Activated T-helper 1 cell treated with Interleukin-2 at 50 U/mL for 16 hours (primary cell): ENCODE measurements around the gene ABCC10.

Experiments used
- DNase-seq: peaks from one replicate; pipeline ENCODE4 v3.0.0-alpha.2; 2020; ENCODE audit warnings: low read depth

The ABCC10 gene

GRCh38 chr6:43468748-43469681, 41.7 kb downstream of the ABCC10 start:
- no peak for DNase-seq

DNA sequence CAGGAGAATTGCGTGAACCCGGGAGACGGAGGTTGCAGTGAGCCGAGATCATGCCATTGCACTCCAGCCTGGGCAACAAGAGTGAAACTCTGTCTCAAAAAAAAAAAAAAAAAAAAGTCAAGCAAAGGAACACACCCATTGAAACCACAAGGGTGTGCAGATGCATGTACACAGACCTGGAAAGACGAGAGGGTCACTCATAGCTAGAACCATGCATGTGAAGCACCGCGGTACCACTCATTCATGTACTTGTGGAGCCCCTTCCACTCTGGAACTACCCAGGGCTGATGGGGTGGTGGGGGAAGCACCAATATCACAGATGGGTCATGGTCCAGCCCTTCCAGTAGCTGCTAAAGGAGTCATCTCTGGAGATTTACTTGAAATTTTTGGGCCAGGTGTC, 42.6 kb downstream of the ABCC10 start:
- DNase-seq, result no peak

GRCh38 chr6:43471399-43471798, 44.1 kb downstream of the ABCC10 start:
- no peak for DNase-seq

DNA sequence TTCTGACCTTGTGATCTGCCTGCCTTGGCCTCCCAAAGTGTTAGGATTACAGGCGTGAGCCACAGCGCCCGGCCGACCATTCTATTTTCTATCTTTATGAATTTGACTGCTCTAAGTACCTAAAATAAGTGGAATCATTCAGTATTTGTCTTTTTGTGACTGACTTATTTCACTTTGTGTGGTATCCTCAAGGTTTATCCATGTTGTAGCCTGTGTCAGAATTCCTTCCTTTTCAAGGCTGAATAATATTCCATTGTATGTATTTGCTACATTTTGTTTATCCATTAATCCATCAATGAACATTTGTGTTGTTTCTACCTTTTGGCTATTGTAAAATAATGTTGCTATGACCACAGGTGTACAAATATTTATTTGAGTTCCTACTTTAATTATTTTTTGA, 45.2 kb downstream of the ABCC10 start:
- DNase-seq, result no peak

GRCh38 chr6:43475516-43475915, 48.2 kb downstream of the ABCC10 start:
- no peak for DNase-seq

GRCh38 chr6:43476746-43477145, 49.4 kb downstream of the ABCC10 start:
- DNase-seq, result no peak

DNA sequence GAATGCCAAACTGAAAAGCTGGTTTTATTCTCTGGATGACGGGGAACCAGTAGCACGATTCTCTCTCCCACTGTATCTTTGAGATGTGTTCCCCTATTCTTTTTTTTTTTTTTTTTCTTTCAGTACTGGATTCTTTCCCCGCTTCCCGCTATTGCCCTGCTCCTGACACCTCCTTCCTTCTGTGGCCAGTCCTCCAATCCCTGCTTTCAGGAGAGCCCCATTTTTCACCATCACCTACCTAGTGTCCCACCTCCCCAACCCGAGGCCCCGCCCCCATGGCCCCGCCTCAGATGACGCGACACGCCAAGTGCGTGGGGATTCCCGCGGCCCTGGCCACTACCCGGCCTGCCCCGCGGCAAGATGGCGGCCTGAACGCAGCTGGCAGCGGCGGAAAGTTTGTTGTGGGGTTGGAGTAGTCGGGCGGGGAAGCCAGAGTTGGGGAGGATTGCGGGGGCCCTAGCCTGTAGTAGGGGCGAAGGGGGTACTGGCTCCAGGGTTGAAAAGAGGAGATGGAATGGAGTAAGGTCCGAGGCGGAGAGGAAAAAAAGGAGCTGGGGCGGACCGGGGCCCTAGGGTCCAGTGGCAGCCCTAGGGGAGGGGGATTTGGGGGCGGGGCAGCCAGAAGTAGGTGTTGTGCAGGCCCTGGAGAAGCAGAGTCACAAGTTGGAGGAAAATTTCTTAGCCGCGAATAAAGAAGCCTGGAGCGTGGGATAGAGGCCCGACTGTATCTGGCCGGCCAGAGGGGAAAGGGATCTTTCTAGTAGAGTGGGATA, 50.1 kb downstream of the ABCC10 start, which contains the start of gene TJAP1:
Gene TJAP1 (plus strand): TSS at position 336 of the 773 bp plus-strand sequence. CDS start 21,432 bp downstream, outside the sequence.
- peak; percentile 93 for DNase-seq

DNA sequence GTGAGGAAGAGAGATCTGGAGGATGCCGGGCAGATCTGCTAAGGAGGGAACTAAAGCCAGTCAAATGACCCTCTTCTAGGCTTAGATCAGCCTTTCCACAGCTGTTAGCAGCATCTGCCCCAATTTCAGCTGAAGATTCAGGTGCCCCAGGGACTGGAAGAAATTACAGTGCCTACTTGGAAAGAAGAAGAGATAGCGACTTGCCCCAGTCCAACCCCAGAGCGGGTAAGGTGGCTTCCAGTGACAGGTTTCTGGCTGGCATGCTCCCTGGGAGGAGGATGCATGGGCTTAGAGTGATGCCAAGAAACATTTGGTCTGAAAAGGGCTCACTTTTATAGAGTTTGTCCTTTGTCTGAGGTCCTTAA, 50.6 kb downstream of the ABCC10 start:
- no peak for DNase-seq

DNA sequence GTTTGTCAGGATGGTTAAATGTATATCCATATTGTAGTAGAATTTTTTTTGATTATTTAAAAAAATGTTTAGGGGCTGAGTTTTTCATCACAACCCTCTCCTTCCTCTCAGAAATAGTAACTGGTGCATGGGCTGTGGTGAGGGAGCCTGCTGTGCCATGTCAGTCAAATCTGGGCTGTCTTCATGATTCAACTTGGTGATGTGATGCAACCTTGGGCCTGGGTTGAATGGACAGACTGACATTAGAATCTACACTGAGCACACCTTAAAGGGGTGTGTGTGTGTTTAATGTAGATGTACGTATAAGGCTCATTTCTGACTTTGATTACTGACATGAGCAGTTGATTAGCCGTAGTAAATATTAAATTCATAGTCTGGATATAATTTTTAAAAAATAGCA, 53.7 kb downstream of the ABCC10 start:
- no peak for DNase-seq

- DNase-seq, result no peak
Measured at GRCh38 chr6:43481591-43482236, 54.4 kb downstream of the ABCC10 start.

DNA sequence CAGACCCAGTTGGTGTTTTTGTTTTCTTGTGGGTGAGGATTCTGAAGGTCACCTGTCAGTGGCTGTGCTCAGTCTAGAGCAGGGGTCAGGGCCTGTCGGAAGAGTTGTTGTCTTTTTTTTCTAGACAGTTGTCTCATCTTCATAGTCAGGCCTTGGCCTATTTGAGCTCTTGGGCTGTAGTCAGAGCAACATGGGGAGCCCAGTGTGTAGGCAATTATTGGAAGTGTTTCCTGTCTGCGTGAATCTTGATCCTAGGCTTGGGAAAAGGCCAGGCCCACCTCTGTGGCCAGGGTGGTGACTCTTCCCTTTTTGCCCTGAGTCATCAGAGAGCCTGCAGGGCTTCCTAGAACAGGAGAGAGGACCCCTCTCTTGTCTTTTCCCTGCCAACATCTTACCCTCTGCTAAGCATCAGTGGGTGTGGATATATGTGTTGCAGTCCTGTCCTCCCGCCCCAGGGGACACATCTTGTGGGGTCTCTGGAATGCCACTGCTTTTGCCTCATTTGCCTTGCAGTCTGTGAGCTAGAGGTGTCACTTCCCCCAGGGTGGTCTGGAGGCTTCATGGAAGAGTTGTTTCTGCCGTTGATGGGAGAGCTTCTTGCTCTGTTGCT, 61.4 kb downstream of the ABCC10 start:
- no peak for DNase-seq

DNA sequence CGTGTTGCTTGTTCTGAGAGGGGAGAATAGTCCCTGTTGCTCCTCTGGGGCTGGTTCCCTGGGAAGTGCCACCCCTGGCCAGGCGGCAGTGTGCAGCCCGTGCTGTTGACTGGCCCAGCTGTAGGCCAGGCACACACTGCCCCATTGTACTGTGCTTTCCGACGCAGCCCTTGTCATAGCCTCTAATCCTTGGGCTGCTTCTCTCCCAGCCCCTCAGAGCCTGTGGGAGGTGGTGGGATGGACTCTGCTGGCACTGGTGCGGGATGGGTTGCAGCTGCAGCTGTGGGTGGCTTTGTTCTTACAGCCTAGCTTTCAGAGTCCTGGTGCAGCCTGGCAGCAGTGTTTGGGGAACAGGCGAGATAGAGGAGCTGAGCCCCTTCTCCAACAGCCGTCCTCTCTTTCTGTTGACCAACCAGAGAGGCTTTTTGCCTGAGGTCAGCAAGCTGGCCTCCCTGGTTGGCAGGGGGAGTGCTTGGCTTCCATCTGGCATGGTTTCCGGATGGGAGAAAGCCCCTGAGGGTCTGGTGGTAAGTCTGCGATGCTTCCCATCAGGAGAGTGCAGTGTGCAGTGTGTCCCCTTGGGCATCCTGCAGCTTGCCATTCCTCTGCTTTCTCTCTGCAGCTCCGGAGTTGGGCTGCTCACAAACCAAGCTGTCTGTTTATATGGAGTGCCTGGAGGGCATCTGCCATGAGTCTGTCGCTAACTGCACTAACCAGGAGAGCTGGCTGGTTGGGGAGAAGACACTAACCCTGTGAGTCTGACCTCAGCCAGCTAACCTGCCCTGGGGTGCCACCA, 62.1 kb downstream of the ABCC10 start:
- DNase-seq, result no peak

GRCh38 chr6:43490523-43490939, 63.2 kb downstream of the ABCC10 start:
- DNase-seq, result no peak

- no peak for DNase-seq
Measured at GRCh38 chr6:43491750-43492661, 64.7 kb downstream of the ABCC10 start.

DNA sequence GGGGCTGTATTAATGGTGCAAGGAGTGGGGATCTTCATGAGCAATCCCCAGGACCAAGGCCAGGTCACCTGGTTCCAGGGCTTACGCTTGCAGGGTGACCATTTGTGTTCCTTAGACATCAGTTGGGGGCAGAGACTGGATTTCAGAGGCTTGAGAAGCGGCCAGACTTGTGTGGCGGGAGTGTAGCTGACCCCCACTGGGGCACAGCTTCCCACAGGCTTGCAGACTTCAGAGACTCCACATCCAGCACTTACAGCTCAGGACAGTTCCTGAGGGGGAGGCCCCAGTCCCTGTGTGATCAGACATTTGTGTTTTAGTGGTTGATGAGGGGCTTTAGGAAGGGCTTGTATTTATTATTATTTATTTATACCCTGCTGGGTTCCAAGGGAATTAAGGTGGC, 65.3 kb downstream of the ABCC10 start:
- DNase-seq, result no peak

- no peak for DNase-seq
Measured at GRCh38 chr6:43493230-43493629, 65.9 kb downstream of the ABCC10 start.

- no peak for DNase-seq
Measured at GRCh38 chr6:43493833-43494232, 66.5 kb downstream of the ABCC10 start.

DNA sequence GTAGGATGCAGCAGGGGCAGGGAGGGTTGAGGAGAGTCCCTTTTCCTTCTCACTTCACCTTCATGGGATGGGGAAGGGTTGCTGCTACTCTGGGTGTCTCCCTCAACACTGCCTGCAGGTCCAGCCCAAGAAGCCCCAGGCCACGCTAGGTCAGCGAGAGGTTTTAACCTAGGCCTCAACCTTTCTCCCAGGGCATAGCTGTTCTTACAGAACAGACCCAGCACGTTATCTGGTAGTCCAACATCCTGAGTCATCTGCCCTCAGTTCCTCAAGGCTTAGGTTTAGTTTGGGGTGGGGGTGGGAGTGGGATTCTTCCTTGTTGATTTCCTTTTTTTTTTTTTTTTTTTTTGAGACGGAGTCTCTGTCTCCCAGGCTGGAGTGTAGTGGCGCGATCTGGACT, 67.0 kb downstream of the ABCC10 start:
- no peak for DNase-seq

- DNase-seq, result no peak
Measured at GRCh38 chr6:43494766-43495165, 67.4 kb downstream of the ABCC10 start.

GRCh38 chr6:43495409-43495941, 68.1 kb downstream of the ABCC10 start:
- DNase-seq, result no peak
